ENCODE measurements around the gene RXRA.

Gene RXRA

DNA sequence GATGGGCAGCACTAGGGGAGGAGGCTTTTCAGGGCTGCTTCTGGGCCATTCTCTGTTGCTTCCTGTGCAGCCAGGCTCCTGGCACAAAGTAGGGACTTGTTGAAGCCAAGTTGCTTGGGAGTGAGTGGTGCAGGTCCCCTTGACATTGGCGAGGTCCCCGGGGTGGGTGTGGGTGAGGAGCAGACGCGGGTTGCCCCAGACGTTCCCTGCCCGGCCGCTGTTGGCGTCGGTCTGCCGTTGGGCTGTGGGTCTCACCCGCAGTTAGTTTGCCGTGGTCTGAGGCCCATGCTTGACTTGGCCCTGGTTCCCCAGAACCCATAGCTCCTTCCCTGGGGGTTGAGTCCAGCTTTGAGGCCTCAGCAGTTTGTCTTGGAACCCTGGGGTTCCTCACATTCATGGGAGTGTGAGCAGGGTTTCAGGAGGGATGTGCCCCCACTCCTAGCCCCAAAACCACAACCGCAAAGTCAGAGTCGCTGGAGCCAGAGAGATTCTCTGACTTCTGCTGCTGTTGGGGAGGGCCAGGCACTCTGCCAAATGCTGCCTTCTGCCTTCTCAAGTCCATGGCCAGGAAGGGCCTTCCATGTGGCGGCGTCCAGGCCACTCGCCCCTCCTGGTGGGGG, 77.5 kb downstream of the RXRA start:
- H4K8ac ChIP-seq (ENCODE audit: low read depth, low read length): no peak overlapping the region
- H3K36me3 ChIP-seq (ENCODE audit: control insufficient read depth in 1 of 2, insufficient read depth in 2 of 2, low read length in 2 of 2): peaks cover 6 to 22% of the 10 kb centered on the region in 2 experiments
- no peak overlapping the region for H4K12ac ChIP-seq (ENCODE audit: low read depth, low read length)
- H3K79me1 ChIP-seq (ENCODE audit: low read length): peaks cover 3% of the 10 kb centered on the region
- H3K4me3 ChIP-seq (ENCODE audit: low read depth, low read length): no peak overlapping the region
- H3K23ac ChIP-seq (ENCODE audit: low read length): no peak overlapping the region
- H3K4ac ChIP-seq (ENCODE audit: low read depth, low read length): no peak overlapping the region
- no peaks in the 10 kb centered on the region for H3K27me3 ChIP-seq (ENCODE audit: insufficient read depth, low read length)
- no peak overlapping the region for H2AK5ac ChIP-seq (ENCODE audit: low read length)
- no CpG with 5 or more reads among the region's 17 CpGs for WGBS (ENCODE audit: extremely low coverage, insufficient coverage, insufficient read length)
- peak in 1 of 2 donors; percentile 10 for DNase-seq
- no peak overlapping the region for H2BK12ac ChIP-seq (ENCODE audit: low read length)
- H3K9ac ChIP-seq (ENCODE audit: low read length): no peak overlapping the region
- H3K27ac ChIP-seq (ENCODE audit: low read depth, low read length): no peak overlapping the region
- H4K91ac ChIP-seq (ENCODE audit: low read depth, low read length): no peak overlapping the region
- no peak overlapping the region for H2BK120ac ChIP-seq (ENCODE audit: insufficient read depth, low read length, poor library complexity)
- no peak overlapping the region for H2BK5ac ChIP-seq (ENCODE audit: low read depth, low read length, poor library complexity)
- no peaks in the 10 kb centered on the region for H3K79me2 ChIP-seq (ENCODE audit: control insufficient read depth, insufficient read depth, low read length, poor library complexity)
- H3K9me3 ChIP-seq (ENCODE audit: insufficient read depth, low read depth, low read length): no peaks in the 10 kb centered on the region
- H3K4me1 ChIP-seq (ENCODE audit: control insufficient read depth in 1 of 2, insufficient read depth in 2 of 2, low read length in 2 of 2): peaks cover 10 to 12% of the 10 kb centered on the region in 2 experiments
- H3K18ac ChIP-seq (ENCODE audit: low read length): no peak overlapping the region
- H3K14ac ChIP-seq (ENCODE audit: low read length): no peak overlapping the region
- H3K4me2 ChIP-seq (ENCODE audit: low read length): no peak overlapping the region
- no peak overlapping the region for H2AFZ ChIP-seq (ENCODE audit: insufficient read depth, low read length, poor library complexity)

DNA sequence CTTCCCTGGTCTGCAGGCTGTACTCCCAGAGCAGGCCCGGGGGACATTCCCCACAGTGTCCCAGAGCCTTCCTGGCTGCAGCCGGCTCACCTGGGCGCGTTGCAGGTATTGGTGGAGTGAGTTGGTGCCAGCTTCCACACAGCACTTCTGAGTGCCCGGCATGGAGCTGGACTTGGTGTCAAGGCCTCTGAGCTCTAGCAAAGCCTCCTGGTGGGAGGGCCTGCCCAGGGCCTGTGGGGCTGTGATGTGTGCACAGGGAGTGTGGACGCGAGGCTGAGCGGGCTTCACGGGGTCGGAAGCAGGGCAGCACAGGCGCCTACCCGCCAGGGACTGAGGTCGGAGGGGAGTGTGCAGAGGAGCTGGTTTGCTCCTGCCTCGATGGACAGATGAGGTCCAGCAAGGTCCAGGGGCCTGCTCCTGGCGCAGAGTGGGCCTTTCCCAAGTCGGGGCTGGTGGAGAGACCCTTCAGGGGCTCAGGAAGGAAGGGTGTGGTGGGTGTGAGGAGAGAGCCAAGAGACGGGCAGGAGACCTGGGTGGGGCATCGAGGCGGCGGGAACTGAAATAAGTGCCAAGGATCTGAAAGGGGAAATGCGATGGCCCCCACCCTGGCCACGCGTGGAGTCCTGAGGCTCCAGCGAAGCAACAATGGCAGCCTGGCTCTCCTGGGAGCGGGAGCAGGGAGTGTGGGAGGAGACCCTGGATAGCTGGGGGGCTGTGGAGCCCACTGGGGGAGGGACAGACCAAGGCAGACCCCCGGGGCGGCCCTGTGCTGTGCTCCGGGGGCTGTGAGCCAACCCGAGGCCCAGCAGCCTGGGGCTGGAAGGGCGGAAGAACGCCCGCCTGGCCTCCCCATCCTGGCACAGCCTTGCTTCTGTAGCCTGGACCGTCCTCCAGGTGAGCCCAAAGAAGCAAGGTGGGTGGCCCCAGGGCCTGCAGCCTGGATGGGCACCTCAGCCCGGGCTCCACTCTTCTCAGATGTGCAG, 78.4 kb downstream of the RXRA start:
- Histone ChIP-seq H3K27me3 (ENCODE audit: insufficient read depth, low read length) (no peaks in the 10 kb centered on the region), H3K9ac (ENCODE audit: low read length) (no peak overlapping the region), H3K4me1 (ENCODE audit: control insufficient read depth in 1 of 2, insufficient read depth in 2 of 2, low read length in 2 of 2) (peaks cover 12 to 14% of the 10 kb centered on the region in 2 experiments), H3K18ac (ENCODE audit: low read length) (no peak overlapping the region), H2BK120ac (ENCODE audit: insufficient read depth, low read length, poor library complexity) (no peak overlapping the region), H2AK5ac (ENCODE audit: low read length) (no peak overlapping the region), H3K4me3 (ENCODE audit: low read depth, low read length) (no peak overlapping the region), H2AFZ (ENCODE audit: insufficient read depth, low read length, poor library complexity) (no peak overlapping the region), H3K23ac (ENCODE audit: low read length) (no peak overlapping the region), H3K27ac (ENCODE audit: low read depth, low read length) (no peak overlapping the region), H2BK5ac (ENCODE audit: low read depth, low read length, poor library complexity) (no peak overlapping the region), H3K4ac (ENCODE audit: low read depth, low read length) (no peak overlapping the region), H4K8ac (ENCODE audit: low read depth, low read length) (no peak overlapping the region), H4K91ac (ENCODE audit: low read depth, low read length) (no peak overlapping the region), H3K36me3 (ENCODE audit: control insufficient read depth in 1 of 2, insufficient read depth in 2 of 2, low read length in 2 of 2) (peaks cover 10 to 29% of the 10 kb centered on the region in 2 experiments), H3K14ac (ENCODE audit: low read length) (no peak overlapping the region), H3K9me3 (ENCODE audit: insufficient read depth, low read depth, low read length) (no peaks in the 10 kb centered on the region), H3K4me2 (ENCODE audit: low read length) (no peak overlapping the region), H3K79me1 (ENCODE audit: low read length) (peaks cover 3% of the 10 kb centered on the region), H3K79me2 (ENCODE audit: control insufficient read depth, insufficient read depth, low read length, poor library complexity) (no peaks in the 10 kb centered on the region), H4K12ac (ENCODE audit: low read depth, low read length) (no peak overlapping the region), H2BK12ac (ENCODE audit: low read length) (no peak overlapping the region)
- DNase-seq: no peak
- no CpG with 5 or more reads among the region's 34 CpGs for WGBS (ENCODE audit: extremely low coverage, insufficient coverage, insufficient read length)

DNA sequence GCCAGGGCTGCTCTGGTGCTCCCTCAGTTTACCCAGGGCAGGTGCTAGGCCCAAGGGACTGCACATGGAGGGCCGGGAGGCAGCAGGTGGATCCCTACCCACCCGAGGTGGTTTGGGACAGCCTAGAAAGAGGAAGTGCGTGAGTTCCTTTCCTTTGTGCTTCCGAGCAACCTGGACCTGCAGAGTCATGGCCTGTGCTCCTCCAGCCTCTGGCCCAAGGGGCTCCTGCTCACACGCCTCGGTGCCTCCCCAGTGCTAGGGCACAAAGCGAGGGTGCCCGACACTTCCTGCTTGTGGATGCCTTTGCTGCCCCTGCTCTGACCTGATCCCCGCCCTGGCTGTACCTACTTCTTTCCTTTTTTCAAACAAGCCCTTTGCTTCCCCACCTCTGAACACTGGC, 79.3 kb downstream of the RXRA start:
- Histone ChIP-seq H3K23ac (ENCODE audit: low read length) (no peak overlapping the region), H4K91ac (ENCODE audit: low read depth, low read length) (no peak overlapping the region), H3K4ac (ENCODE audit: low read depth, low read length) (no peak overlapping the region), H3K14ac (ENCODE audit: low read length) (no peak overlapping the region), H2AK5ac (ENCODE audit: low read length) (no peak overlapping the region), H3K27ac (ENCODE audit: low read depth, low read length) (no peak overlapping the region), H2BK120ac (ENCODE audit: insufficient read depth, low read length, poor library complexity) (no peak overlapping the region), H3K9ac (ENCODE audit: low read length) (no peak overlapping the region), H3K79me1 (ENCODE audit: low read length) (peaks cover 8% of the 10 kb centered on the region), H3K4me2 (ENCODE audit: low read length) (no peak overlapping the region), H3K36me3 (ENCODE audit: control insufficient read depth in 1 of 2, insufficient read depth in 2 of 2, low read length in 2 of 2) (peaks cover 11 to 29% of the 10 kb centered on the region in 2 experiments), H3K4me1 (ENCODE audit: control insufficient read depth in 1 of 2, insufficient read depth in 2 of 2, low read length in 2 of 2) (peaks cover 16 to 19% of the 10 kb centered on the region in 2 experiments), H3K18ac (ENCODE audit: low read length) (no peak overlapping the region), H2AFZ (ENCODE audit: insufficient read depth, low read length, poor library complexity) (no peak overlapping the region), H4K12ac (ENCODE audit: low read depth, low read length) (no peak overlapping the region), H3K27me3 (ENCODE audit: insufficient read depth, low read length) (no peaks in the 10 kb centered on the region), H3K79me2 (ENCODE audit: control insufficient read depth, insufficient read depth, low read length, poor library complexity) (no peaks in the 10 kb centered on the region), H2BK5ac (ENCODE audit: low read depth, low read length, poor library complexity) (no peak overlapping the region), H3K9me3 (ENCODE audit: insufficient read depth, low read depth, low read length) (no peaks in the 10 kb centered on the region), H4K8ac (ENCODE audit: low read depth, low read length) (no peak overlapping the region), H3K4me3 (ENCODE audit: low read depth, low read length) (no peak overlapping the region), H2BK12ac (ENCODE audit: low read length) (no peak overlapping the region)
- WGBS (ENCODE audit: extremely low coverage, insufficient coverage, insufficient read length): no CpG with 5 or more reads among the region's 9 CpGs
- no peak for DNase-seq

DNA sequence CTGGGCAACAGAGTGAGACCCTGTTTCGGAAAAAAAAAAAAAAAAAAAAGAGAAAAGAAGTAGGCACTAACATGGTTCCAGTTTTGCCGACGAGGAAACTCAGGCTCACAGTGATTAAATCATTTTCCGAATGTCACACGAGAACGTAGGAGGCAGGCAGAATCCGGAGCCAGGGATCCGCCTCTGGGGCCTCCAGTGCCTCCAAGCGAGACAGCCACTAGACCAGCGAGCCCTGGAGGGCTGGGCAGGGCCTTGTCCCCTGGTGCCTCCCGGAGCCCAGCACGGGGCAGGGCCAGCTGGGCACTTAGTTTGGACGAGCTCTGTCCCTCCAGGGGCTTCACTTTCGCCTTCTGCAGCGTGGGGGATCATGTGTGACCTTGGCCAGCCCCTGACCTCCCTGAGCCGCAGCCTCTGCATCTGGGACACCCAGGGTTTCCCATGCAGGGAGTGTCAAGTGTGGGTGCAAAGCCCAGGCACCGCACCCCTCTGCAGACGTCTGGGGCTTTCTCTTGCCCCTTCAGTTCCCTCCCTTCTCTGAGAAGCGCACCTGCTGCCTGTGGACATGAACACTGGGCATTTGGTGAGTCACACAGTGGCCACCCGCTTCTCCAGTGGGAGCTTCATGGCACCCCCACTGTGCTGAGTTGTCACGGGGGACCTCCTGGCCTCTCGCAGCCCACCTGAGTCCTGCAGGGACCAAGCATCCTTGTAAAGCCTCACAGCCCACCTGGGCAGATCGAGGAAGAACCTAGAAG, 80.3 kb downstream of the RXRA start:
- Histone ChIP-seq H3K4me1 (ENCODE audit: control insufficient read depth in 1 of 2, insufficient read depth in 2 of 2, low read length in 2 of 2) (peaks cover 25 to 28% of the 10 kb centered on the region in 2 experiments), H3K14ac (ENCODE audit: low read length) (peak overlapping the region; percentile 27), H3K18ac (ENCODE audit: low read length) (peak overlapping the region; percentile 5), H3K27ac (ENCODE audit: low read depth, low read length) (no peak overlapping the region), H3K79me1 (ENCODE audit: low read length) (peaks cover 11% of the 10 kb centered on the region), H4K8ac (ENCODE audit: low read depth, low read length) (no peak overlapping the region), H3K36me3 (ENCODE audit: control insufficient read depth in 1 of 2, insufficient read depth in 2 of 2, low read length in 2 of 2) (peaks cover 11 to 29% of the 10 kb centered on the region in 2 experiments), H3K4ac (ENCODE audit: low read depth, low read length) (no peak overlapping the region), H3K9ac (ENCODE audit: low read length) (no peak overlapping the region), H3K23ac (ENCODE audit: low read length) (no peak overlapping the region), H2BK5ac (ENCODE audit: low read depth, low read length, poor library complexity) (no peak overlapping the region), H4K91ac (ENCODE audit: low read depth, low read length) (no peak overlapping the region), H3K9me3 (ENCODE audit: insufficient read depth, low read depth, low read length) (no peaks in the 10 kb centered on the region), H3K27me3 (ENCODE audit: insufficient read depth, low read length) (no peaks in the 10 kb centered on the region), H2BK12ac (ENCODE audit: low read length) (no peak overlapping the region), H2BK120ac (ENCODE audit: insufficient read depth, low read length, poor library complexity) (no peak overlapping the region), H2AFZ (ENCODE audit: insufficient read depth, low read length, poor library complexity) (peak overlapping the region; percentile 15), H4K12ac (ENCODE audit: low read depth, low read length) (no peak overlapping the region), H3K4me2 (ENCODE audit: low read length) (no peak overlapping the region), H3K79me2 (ENCODE audit: control insufficient read depth, insufficient read depth, low read length, poor library complexity) (peaks cover under 1% of the 10 kb centered on the region), H3K4me3 (ENCODE audit: low read depth, low read length) (no peak overlapping the region), H2AK5ac (ENCODE audit: low read length) (no peak overlapping the region)
- peak; percentile 27 for DNase-seq
- WGBS (ENCODE audit: extremely low coverage, insufficient coverage, insufficient read length): no CpG with 5 or more reads among the region's 23 CpGs

Measured in trophoblast cell (in vitro differentiated cells and primary cell).